ENCODE measurements around the gene CCNE1. TPM values are rescaled to one million over a fixed set of nuclear protein-coding genes. Genes with fewer than 3 reads are reported as not detected.
"Not testable (repeated sequence)": the region's sequence is repeated elsewhere in the genome, so short reads cannot be mapped to it uniquely, and the experiment has no call there.

CCNE1 gene
- total RNA-seq, 2 experiments from 2014 or later = 29.3 to 29.7 TPM

GRCh38 chr19:29794490-29794889 lies 17.3 kb upstream of the CCNE1 start:
- H3K4me1 Mint-ChIP-seq (ENCODE audit: low read depth); H3K4me3 Mint-ChIP-seq; intact Hi-C loops (cut with micrococcal nuclease); H3K9me3 Mint-ChIP-seq; CTCF ChIA-PET; H3K27ac Mint-ChIP-seq; H3K36me3 Mint-ChIP-seq; DNase-seq; H3K27me3 Mint-ChIP-seq: not testable (repeated sequence)
- POLR2A ChIA-PET = interaction anchor here (0.6 kb wide), 1 partner anchor 780 kb away, joined by 4 read pairs; no protein-coding TSS in a partner anchor

- DNase-seq = no peak
- Mint-ChIP-seq H3K4me3 (no peak overlapping the region), H3K36me3 (no peaks in the 10 kb centered on the region), H3K4me1 (ENCODE audit: low read depth) (no peaks in the 10 kb centered on the region), H3K27ac (no peak overlapping the region), H3K27me3 (no peaks in the 10 kb centered on the region), H3K9me3 (no peaks in the 10 kb centered on the region)
- ChIA-PET CTCF (interaction anchor here (0.6 kb wide), 1 partner anchor 10 kb away, joined by 3 read pairs; no protein-coding TSS in a partner anchor), POLR2A (no interaction called here)
- intact Hi-C loops (cut with micrococcal nuclease) = no loop called here
These were observed 16.2 kb upstream of the CCNE1 start for GRCh38 chr19:29795461-29796172.

- no peak overlapping the region for H3K4me3 Mint-ChIP-seq
- H3K9me3 Mint-ChIP-seq = no peaks in the 10 kb centered on the region
- CTCF ChIA-PET = interaction anchor here (0.6 kb wide), 1 partner anchor 11 kb away, joined by 3 read pairs; no protein-coding TSS in a partner anchor
- no peaks in the 10 kb centered on the region for H3K27me3 Mint-ChIP-seq
- H3K4me1 Mint-ChIP-seq (ENCODE audit: low read depth) = no peaks in the 10 kb centered on the region
- no peak overlapping the region for H3K27ac Mint-ChIP-seq
- no peak for DNase-seq
- no peaks in the 10 kb centered on the region for H3K36me3 Mint-ChIP-seq
- intact Hi-C loops (cut with micrococcal nuclease) = no loop called here
- POLR2A ChIA-PET = no interaction called here
These were observed 15.6 kb upstream of the CCNE1 start for GRCh38 chr19:29796173-29796573.

GRCh38 chr19:29798774-29799497 lies 12.9 kb upstream of the CCNE1 start:
- no peak overlapping the region for H3K4me3 Mint-ChIP-seq
- no peaks in the 10 kb centered on the region for H3K27me3 Mint-ChIP-seq
- intact Hi-C loops (cut with micrococcal nuclease) = no loop called here
- no peaks in the 10 kb centered on the region for H3K9me3 Mint-ChIP-seq
- no peak overlapping the region for H3K27ac Mint-ChIP-seq
- no peaks in the 10 kb centered on the region for H3K36me3 Mint-ChIP-seq
- ChIA-PET CTCF (interaction anchor here (1.2 kb wide), 1 partner anchor 13 kb away, joined by 3 read pairs; no protein-coding TSS in a partner anchor), POLR2A (no interaction called here)
- DNase-seq = no peak
- no peaks in the 10 kb centered on the region for H3K4me1 Mint-ChIP-seq (ENCODE audit: low read depth)

- H3K27ac Mint-ChIP-seq = no peak overlapping the region
These were observed 11.5 kb upstream of the CCNE1 start for GRCh38 chr19:29800100-29800825.

GRCh38 chr19:29803951-29804350 lies 7.8 kb upstream of the CCNE1 start:
- H3K9me3 Mint-ChIP-seq; H3K36me3 Mint-ChIP-seq; DNase-seq; POLR2A ChIA-PET; H3K27ac Mint-ChIP-seq; intact Hi-C loops (cut with micrococcal nuclease); H3K27me3 Mint-ChIP-seq; H3K4me3 Mint-ChIP-seq: not testable (repeated sequence)
- CTCF ChIA-PET = interaction anchor here (0.6 kb wide), 1 partner anchor 18 kb away, joined by 3 read pairs; no protein-coding TSS in a partner anchor
- H3K4me1 Mint-ChIP-seq (ENCODE audit: low read depth) = peaks cover 12% of the 10 kb centered on the region

More at GRCh38 chr19:29800100-29800825, 11.5 kb upstream of the CCNE1 start:
- ChIA-PET CTCF (interaction anchor here (1.2 to 2.3 kb wide), 2 partner anchors 14 to 58 kb away, joined by 3 to 6 read pairs; no protein-coding TSS in a partner anchor), POLR2A (no interaction called here)
- H3K4me3 Mint-ChIP-seq = no peak overlapping the region
- H3K4me1 Mint-ChIP-seq (ENCODE audit: low read depth) = peaks cover 11% of the 10 kb centered on the region
- no peaks in the 10 kb centered on the region for H3K36me3 Mint-ChIP-seq
- H3K9me3 Mint-ChIP-seq = no peaks in the 10 kb centered on the region
- no peaks in the 10 kb centered on the region for H3K27me3 Mint-ChIP-seq
- intact Hi-C loops (cut with micrococcal nuclease) = no loop called here
- no peak for DNase-seq

- no peaks in the 10 kb centered on the region for H3K36me3 Mint-ChIP-seq
- H3K9me3 Mint-ChIP-seq = no peaks in the 10 kb centered on the region
- POLR2A ChIA-PET = no interaction called here
- no peaks in the 10 kb centered on the region for H3K27me3 Mint-ChIP-seq
- no peak overlapping the region for H3K4me3 Mint-ChIP-seq
- DNase-seq = peak; percentile 72
- H3K27ac Mint-ChIP-seq = peak overlapping the region; percentile 28
- peaks cover 12% of the 10 kb centered on the region for H3K4me1 Mint-ChIP-seq (ENCODE audit: low read depth)
- CTCF ChIA-PET = no interaction called here
- intact Hi-C loops (cut with micrococcal nuclease) = no loop called here
These were observed 7.3 kb upstream of the CCNE1 start for GRCh38 chr19:29804493-29804892.

- peaks cover 17% of the 10 kb centered on the region for H3K4me1 Mint-ChIP-seq (ENCODE audit: low read depth)
- intact Hi-C loops (cut with micrococcal nuclease) = no loop called here
- ChIA-PET POLR2A (no interaction called here), CTCF (no interaction called here)
- no peak overlapping the region for H3K4me3 Mint-ChIP-seq
- H3K36me3 Mint-ChIP-seq = no peaks in the 10 kb centered on the region
- no peaks in the 10 kb centered on the region for H3K9me3 Mint-ChIP-seq
- no peaks in the 10 kb centered on the region for H3K27me3 Mint-ChIP-seq
- no peak overlapping the region for H3K27ac Mint-ChIP-seq
- DNase-seq = no peak
These were observed 6.5 kb upstream of the CCNE1 start for GRCh38 chr19:29805031-29805965.

GRCh38 chr19:29806098-29806866 lies 5.5 kb upstream of the CCNE1 start:
- ChIA-PET CTCF (interaction anchor here (1.3 kb wide), 1 partner anchor 47 kb away, joined by 4 read pairs; no protein-coding TSS in a partner anchor), POLR2A (no interaction called here)
- no peak for DNase-seq
- intact Hi-C loops (cut with micrococcal nuclease) = no loop called here
- H3K36me3 Mint-ChIP-seq = peaks cover 2% of the 10 kb centered on the region
- H3K9me3 Mint-ChIP-seq = no peaks in the 10 kb centered on the region
- peaks cover 20% of the 10 kb centered on the region for H3K4me1 Mint-ChIP-seq (ENCODE audit: low read depth)
- H3K27me3 Mint-ChIP-seq = no peaks in the 10 kb centered on the region
- no peak overlapping the region for H3K27ac Mint-ChIP-seq
- H3K4me3 Mint-ChIP-seq = no peak overlapping the region

GRCh38 chr19:29807178-29807577 lies 4.6 kb upstream of the CCNE1 start:
- Mint-ChIP-seq H3K27me3 (no peaks in the 10 kb centered on the region), H3K4me3 (no peak overlapping the region), H3K36me3 (peaks cover 2% of the 10 kb centered on the region), H3K9me3 (no peaks in the 10 kb centered on the region), H3K27ac (no peak overlapping the region), H3K4me1 (ENCODE audit: low read depth) (peaks cover 20% of the 10 kb centered on the region)
- CTCF ChIA-PET = interaction anchor here (1.3 kb wide), 1 partner anchor 47 kb away, joined by 4 read pairs; no protein-coding TSS in a partner anchor
- no peak for DNase-seq
- intact Hi-C loops (cut with micrococcal nuclease) = no loop called here
- POLR2A ChIA-PET = no interaction called here

GRCh38 chr19:29807870-29808405 lies 3.9 kb upstream of the CCNE1 start:
- Mint-ChIP-seq H3K36me3 (peaks cover 6% of the 10 kb centered on the region), H3K27me3 (no peaks in the 10 kb centered on the region), H3K9me3 (no peaks in the 10 kb centered on the region), H3K4me3 (no peak overlapping the region), H3K27ac (no peak overlapping the region), H3K4me1 (ENCODE audit: low read depth) (peaks cover 23% of the 10 kb centered on the region)
- DNase-seq = no peak
- intact Hi-C loops (cut with micrococcal nuclease) = no loop called here
- ChIA-PET CTCF (interaction anchor here (1.0 to 1.2 kb wide), 2 partner anchors 78 to 92 kb away, joined by 3 to 5 read pairs; no protein-coding TSS in a partner anchor), POLR2A (no interaction called here)

Data from activated CD4-positive, alpha-beta memory T cell treated with anti-CD3 and anti-CD28 coated beads for 36 hours (primary cell).